Right ventricle myocardium superior (tissue), 1 donor: ENCODE measurements around the gene RACK1. TPM values are rescaled to one million over a fixed set of nuclear protein-coding genes. Genes with fewer than 3 reads are reported as not detected.
"Not testable (repeated sequence)": the region's sequence is repeated elsewhere in the genome, so short reads cannot be mapped to it uniquely, and the experiment has no call there.

Source experiments
- ATAC-seq: fragments of 200-7000 bp; cut with Tn5 transposase; one replicate; pipeline ENCODE4 v1.9.1; 2020; ENCODE audit warnings: mild to moderate bottlenecking; ENCODE audit not compliant: poor library complexity
- DNase-seq: peaks from one replicate; pipeline ENCODE4 v3.0.0-alpha.2; 2020
- intact Hi-C: fragments of 100-400 bp; cut with DNase I; formaldehyde crosslinking; loops from one replicate; pipeline ENCODE4 v1.11.2; 2022
- total RNA-seq: library from RNA; stranded (reverse); fragmentation: NEBNext Ultra II Directional; extraction: Animal tissue kit (Norgen Biotek cat#: 25700); gene quantifications from one replicate; pipeline ENCODE4 v1.2.1, GENCODE V29; 2021
- donor health status: DM: no; HTN: yes; CAD: no; lungs with severe emphysema.

The RACK1 gene
- total RNA-seq, 1 donor from 2014 or later, result 577 TPM

GRCh38 chr5:181221792-181222629 is 21.7 kb downstream of the RACK1 start:
- DNase-seq (peak; percentile 95), ATAC-seq (peak; percentile 71)
- intact Hi-C loops, result loop anchor here (2.0 to 5.0 kb wide), 2 partner anchors 15 to 35 kb away; no protein-coding TSS in a partner anchor

- DNase-seq, result no peak
- intact Hi-C loops, result loop anchor here (5.0 kb wide), 1 partner anchor 34 kb away; no protein-coding TSS in a partner anchor
- no peak for ATAC-seq
These were observed 22.5 kb downstream of the RACK1 start for GRCh38 chr5:181221105-181221791.

GRCh38 chr5:181220178-181220515 is 23.6 kb downstream of the RACK1 start:
- intact Hi-C loops, result loop anchor here (5.0 kb wide), 1 partner anchor 33 kb away; no protein-coding TSS in a partner anchor
- ATAC-seq, result no peak

GRCh38 chr5:181219262-181220177 is 24.2 kb downstream of the RACK1 start:
- DNase-seq (no peak), ATAC-seq (no peak)
- intact Hi-C loops, result loop anchor here (5.0 kb wide), 1 partner anchor 32 kb away; no protein-coding TSS in a partner anchor

More at GRCh38 chr5:181220178-181220515, 23.6 kb downstream of the RACK1 start:
- DNase-seq, result no peak

- no peak for ATAC-seq
- DNase-seq, result no peak
- intact Hi-C loops, result no loop called here
These were observed 24.9 kb downstream of the RACK1 start for GRCh38 chr5:181218795-181219124.

- ATAC-seq (peak; percentile 2), DNase-seq (no peak)
- intact Hi-C loops, result no loop called here
These were observed 26.0 kb downstream of the RACK1 start for GRCh38 chr5:181217803-181218062.

GRCh38 chr5:181217111-181217802 is 26.4 kb downstream of the RACK1 start:
- intact Hi-C loops, result no loop called here
- peak; percentile 65 for DNase-seq
- peak; percentile 40 for ATAC-seq

- no peak for ATAC-seq
- intact Hi-C loops, result no loop called here
- DNase-seq, result no peak
These were observed 27.4 kb downstream of the RACK1 start for GRCh38 chr5:181215997-181216989.

- ATAC-seq, result not testable (repeated sequence)
These were observed 29.5 kb downstream of the RACK1 start for GRCh38 chr5:181214249-181214648.

GRCh38 chr5:181212934-181213333 is 30.8 kb downstream of the RACK1 start:
- intact Hi-C loops, result no loop called here
- no peak for ATAC-seq
- no peak for DNase-seq

More at GRCh38 chr5:181214249-181214648, 29.5 kb downstream of the RACK1 start:
- DNase-seq, intact Hi-C loops: not testable (repeated sequence)

- intact Hi-C loops, result no loop called here
- DNase-seq, result no peak
- peak; percentile 51 for ATAC-seq
These were observed 31.6 kb downstream of the RACK1 start for GRCh38 chr5:181212080-181212479.

GRCh38 chr5:181211208-181211607 is 32.5 kb downstream of the RACK1 start:
- no peak for ATAC-seq
- no peak for DNase-seq
- intact Hi-C loops, result no loop called here

GRCh38 chr5:181210698-181211097 is 33.0 kb downstream of the RACK1 start:
- intact Hi-C loops, ATAC-seq, DNase-seq: not testable (repeated sequence)

GRCh38 chr5:181210148-181210547 is 33.6 kb downstream of the RACK1 start:
- DNase-seq, ATAC-seq, intact Hi-C loops: not testable (repeated sequence)

- intact Hi-C loops, ATAC-seq, DNase-seq: not testable (repeated sequence)
These were observed 34.7 kb downstream of the RACK1 start for GRCh38 chr5:181209006-181209405.

GRCh38 chr5:181207960-181208253 is 35.8 kb downstream of the RACK1 start:
- DNase-seq (no peak), ATAC-seq (no peak)
- intact Hi-C loops, result loop anchor here (2.0 kb wide), 2 partner anchors 15 to 17 kb away; partner anchors contain the start of gene TRIM41

- intact Hi-C loops, result loop anchor here (2.0 kb wide), 2 partner anchors 15 to 17 kb away; partner anchors contain the start of gene TRIM41
- DNase-seq, result peak; percentile 87
- peak; percentile 48 for ATAC-seq
These were observed 36.3 kb downstream of the RACK1 start for GRCh38 chr5:181207214-181207959.
